Neutrophil (primary cell): Measurements from ENCODE around the gene ADGRG6.

Experiments
- H3K27ac ChIP-seq: fragments of 200-600 bp; sonication (generic); 2 replicates; pipeline ENCODE4 v1.5.1; 2016; ENCODE audit warnings: mild to moderate bottlenecking, moderate library complexity
- H3K27me3 ChIP-seq: fragments of 200-600 bp; sonication (generic); 2 replicates; pipeline ENCODE4 v1.6.0; 2016; ENCODE audit warnings: mild to moderate bottlenecking
- H3K36me3 ChIP-seq: fragments of 200-600 bp; sonication (generic); 2 replicates; pipeline ENCODE4 v1.5.1; 2017
- H3K4me1 ChIP-seq, 2 experiments: fragments of 200-600 bp in 1 of 2; sonication (generic) in 1 of 2; 1 replicate in 1 of 2; 2 replicates in 1 of 2; pipeline versions ENCODE4 v1.5.1 to v1.6.1; 2013 to 2016; ENCODE audit warnings: low read depth in 1 of 2, low read length in 1 of 2, mild to moderate bottlenecking in 1 of 2, moderate library complexity in 1 of 2; ENCODE audit not compliant: control insufficient read depth in 1 of 2, insufficient read depth in 1 of 2
- H3K4me3 ChIP-seq, 2 experiments: fragments of 200-600 bp in 1 of 2; sonication (generic) in 1 of 2; 1 replicate in 1 of 2; 2 replicates in 1 of 2; pipeline ENCODE4 v1.5.1; 2013 to 2016; ENCODE audit warnings: low read depth in 1 of 2, low read length in 1 of 2, mild to moderate bottlenecking in 1 of 2, moderate library complexity in 1 of 2
- H3K9me3 ChIP-seq: fragments of 200-600 bp; sonication (generic); 2 replicates; pipeline ENCODE4 v1.5.1; 2016
- CTCF ChIP-seq: fragments of 200-600 bp; sonication (generic); IDR thresholded peaks from 2 replicates; pipeline ENCODE4 v1.5.1; 2016; ENCODE audit warnings: antibody characterized with exemption

The ADGRG6 gene

DNA sequence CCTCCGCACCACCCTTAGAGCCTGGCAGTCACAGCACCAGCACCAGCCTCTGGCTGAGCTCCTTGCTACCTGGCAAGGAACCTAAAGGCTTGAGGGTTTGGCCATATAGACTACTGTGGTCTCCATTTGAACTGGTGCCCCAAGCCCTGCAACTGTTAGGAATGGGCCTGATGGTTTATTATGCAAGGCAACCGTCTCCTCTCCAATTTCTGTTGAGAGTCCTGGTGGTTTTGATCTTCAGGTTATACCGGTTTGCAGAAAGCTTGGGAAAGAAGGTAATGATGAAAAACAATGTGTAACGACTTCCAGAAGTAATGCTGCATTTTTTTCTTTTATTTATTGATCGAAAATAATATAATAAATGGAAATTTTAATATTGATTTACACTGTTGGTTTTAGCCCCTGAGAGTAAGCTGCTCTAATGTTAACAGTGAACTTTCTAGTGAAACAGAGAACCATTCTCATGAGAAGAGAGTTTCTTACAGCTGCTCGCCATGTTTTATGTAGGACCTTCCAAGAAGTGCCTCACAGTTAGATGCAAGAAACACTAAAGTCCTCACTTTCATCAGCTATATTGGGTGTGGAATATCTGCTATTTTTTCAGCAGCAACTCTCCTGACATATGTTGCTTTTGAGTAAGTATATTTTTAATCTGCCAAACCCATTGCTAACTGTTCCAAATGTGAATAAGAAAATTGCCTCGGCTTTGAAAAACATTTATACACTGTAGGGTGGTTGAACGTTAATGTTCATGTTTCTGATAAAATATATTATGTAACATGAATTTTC is 112.8 kb downstream of the ADGRG6 start:
- H3K9me3 ChIP-seq, result no peaks in the 10 kb centered on the region

GRCh38 chr6:142416179-142416578 is 114.4 kb downstream of the ADGRG6 start:
- no peaks in the 10 kb centered on the region for H3K9me3 ChIP-seq
- no peak overlapping the region for H3K27ac ChIP-seq
- no peak for TF ChIP-seq CTCF
- H3K4me3 ChIP-seq, result no peak overlapping the region
- H3K4me1 ChIP-seq, result no peaks in the 10 kb centered on the region
- H3K27me3 ChIP-seq, result no peaks in the 10 kb centered on the region
- no peaks in the 10 kb centered on the region for H3K36me3 ChIP-seq

More for the DNA sequence above, 112.8 kb downstream of the ADGRG6 start:
- Histone ChIP-seq H3K27ac (no peak overlapping the region), H3K4me3 (no peak overlapping the region), H3K27me3 (no peaks in the 10 kb centered on the region), H3K36me3 (no peaks in the 10 kb centered on the region), H3K4me1 (no peaks in the 10 kb centered on the region)
- TF ChIP-seq CTCF, result no peak

GRCh38 chr6:142416686-142417085 is 114.9 kb downstream of the ADGRG6 start:
- Histone ChIP-seq H3K9me3 (no peaks in the 10 kb centered on the region), H3K27ac (no peak overlapping the region), H3K36me3 (no peaks in the 10 kb centered on the region), H3K4me1 (no peaks in the 10 kb centered on the region), H3K4me3 (no peak overlapping the region), H3K27me3 (no peaks in the 10 kb centered on the region)
- TF ChIP-seq CTCF, result no peak

DNA sequence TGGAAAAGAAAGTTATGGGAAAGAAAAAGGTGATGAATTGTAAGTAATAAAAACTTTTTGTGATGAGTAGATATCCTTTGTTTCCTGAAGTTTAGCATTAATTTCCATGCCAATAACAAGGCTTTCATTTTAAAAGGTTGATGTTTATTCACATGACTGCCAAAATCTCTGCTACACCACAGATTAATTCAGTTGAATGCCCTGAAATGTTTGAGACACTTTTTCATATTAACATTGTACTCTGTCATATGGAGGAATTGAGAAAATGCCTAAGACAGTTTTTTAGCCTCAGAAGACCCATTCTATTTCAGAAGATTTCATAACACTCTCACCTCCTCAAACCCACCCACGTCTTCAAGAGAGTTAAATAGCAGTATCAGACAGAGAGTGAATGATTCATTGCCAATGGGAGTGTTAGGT is 115.5 kb downstream of the ADGRG6 start:
- TF ChIP-seq CTCF, result no peak
- Histone ChIP-seq H3K27ac (no peak overlapping the region), H3K9me3 (no peaks in the 10 kb centered on the region), H3K4me3 (no peak overlapping the region), H3K4me1 (no peaks in the 10 kb centered on the region), H3K36me3 (no peaks in the 10 kb centered on the region), H3K27me3 (no peaks in the 10 kb centered on the region)

DNA sequence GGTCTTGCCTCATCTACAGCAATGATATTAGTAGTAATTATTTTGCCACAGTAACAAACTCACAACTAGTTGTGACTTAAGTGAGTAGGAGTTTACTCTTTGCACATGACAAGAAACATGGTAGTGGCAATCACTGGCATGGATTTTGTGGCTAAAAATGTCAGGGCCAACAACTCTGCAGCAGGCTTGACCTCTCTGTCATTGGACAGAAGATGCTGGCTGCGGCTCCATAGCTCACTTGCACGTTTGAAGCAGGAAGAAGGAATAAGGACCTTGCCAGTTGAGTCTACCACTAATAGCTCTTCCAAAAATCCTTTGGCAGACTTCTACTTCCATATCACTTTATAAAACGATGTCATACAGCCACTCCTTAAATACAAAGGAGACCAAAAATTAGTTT is 117.3 kb downstream of the ADGRG6 start:
- Histone ChIP-seq H3K9me3 (no peaks in the 10 kb centered on the region), H3K27me3 (no peaks in the 10 kb centered on the region), H3K4me1 (no peaks in the 10 kb centered on the region), H3K4me3 (no peak overlapping the region), H3K36me3 (no peaks in the 10 kb centered on the region), H3K27ac (no peak overlapping the region)
- no peak for TF ChIP-seq CTCF
